Pulmonary artery endothelial cell (primary cell): Measurements from ENCODE around the gene CAGE1. TPM values are rescaled to one million over a fixed set of nuclear protein-coding genes. Genes with fewer than 3 reads are reported as not detected.

Experiments used
- DNase-seq: peaks from one replicate; pipeline ENCODE4 v3.0.0-alpha.2; 2011; ENCODE audit warnings: low read depth, low spot score
- total RNA-seq: library from RNA; depleted of rRNA; stranded (reverse); fragments of >200 nt; gene quantifications from 2 replicates; pipeline ENCODE4 v1.2.3, GENCODE V29; 2014

The CAGE1 gene
- total RNA-seq, 1 donor from 2014 or later: 0.13 TPM

- DNase-seq: no peak
Measured at GRCh38 chr6:7311917-7312615, 77.5 kb downstream of the CAGE1 start.

GRCh38 chr6:7311176-7311575 lies 78.4 kb downstream of the CAGE1 start:
- no peak for DNase-seq

GRCh38 chr6:7309050-7309449 lies 80.5 kb downstream of the CAGE1 start:
- no peak for DNase-seq

GRCh38 chr6:7307533-7307932 lies 82.0 kb downstream of the CAGE1 start:
- DNase-seq: no peak

- DNase-seq: no peak
Measured at GRCh38 chr6:7304821-7305220, 84.7 kb downstream of the CAGE1 start.

GRCh38 chr6:7301702-7302101 lies 87.8 kb downstream of the CAGE1 start:
- no peak for DNase-seq

- no peak for DNase-seq
Measured at GRCh38 chr6:7300926-7301325, 88.6 kb downstream of the CAGE1 start.

GRCh38 chr6:7298113-7298512 lies 91.4 kb downstream of the CAGE1 start:
- DNase-seq: no peak

GRCh38 chr6:7296602-7297001 lies 92.9 kb downstream of the CAGE1 start:
- DNase-seq: no peak

- no peak for DNase-seq
Measured at GRCh38 chr6:7295916-7296315, 93.6 kb downstream of the CAGE1 start.

GRCh38 chr6:7292596-7293255 lies 96.8 kb downstream of the CAGE1 start:
- no peak for DNase-seq

- DNase-seq: no peak
Measured at GRCh38 chr6:7290079-7290478, 99.5 kb downstream of the CAGE1 start.

GRCh38 chr6:7285416-7285815 lies 104.1 kb downstream of the CAGE1 start:
- DNase-seq: no peak

GRCh38 chr6:7283676-7284075 lies 105.9 kb downstream of the CAGE1 start:
- DNase-seq: no peak

GRCh38 chr6:7282097-7282906 lies 107.2 kb downstream of the CAGE1 start:
- no peak for DNase-seq

Other genes starting within 250 kb of the CAGE1 start
- gene SSR1, start 76.5 kb downstream of the CAGE1 start, total RNA-seq: 129 and 160 TPM in 2 replicates
- 26.8 and 30.6 TPM in 2 replicates for gene RIOK1, start 66 bp upstream of the CAGE1 start, total RNA-seq
- gene DSP, start 151.9 kb upstream of the CAGE1 start, total RNA-seq: 0.07 and 0.18 TPM in 2 replicates
- 11.9 and 24.0 TPM in 2 replicates for gene SNRNP48, start 200.5 kb upstream of the CAGE1 start, total RNA-seq